Liver (tissue), 9 donors: ENCODE measurements around the gene MAP7D3. TPM values are rescaled to one million over a fixed set of nuclear protein-coding genes. Genes with fewer than 3 reads are reported as not detected.
"Not testable (repeated sequence)": the region's sequence is repeated elsewhere in the genome, so short reads cannot be mapped to it uniquely, and the experiment has no call there.

Experiments used
- DNase-seq: peaks from one replicate; pipeline ENCODE4 v3.0.0-alpha.2; 2017; ENCODE audit warnings: low spot score
- H3K27ac ChIP-seq, 2 donors: one replicate each; pipeline ENCODE4 v1.7.0; 2013; ENCODE audit warnings: inconsistent platforms in 2 of 2, low read length in 2 of 2, control low read depth in 1 of 2, low read depth in 1 of 2, mild to moderate bottlenecking in 1 of 2
- H3K27me3 ChIP-seq, 4 donors: one replicate each; pipeline versions ENCODE4 v1.6.1 to v1.7.0; 2013; ENCODE audit warnings: low read length in 3 of 4, inconsistent platforms in 1 of 4, mild to moderate bottlenecking in 1 of 4, moderate library complexity in 1 of 4; ENCODE audit not compliant: control insufficient read depth in 4 of 4, insufficient read depth in 4 of 4
- H3K36me3 ChIP-seq, 4 donors: one replicate each; pipeline versions ENCODE4 v1.6.1 to v1.7.0; 2013; ENCODE audit warnings: low read length in 3 of 4, mild to moderate bottlenecking in 3 of 4, low read depth in 1 of 4, moderate library complexity in 1 of 4; ENCODE audit not compliant: control insufficient read depth in 4 of 4, insufficient read depth in 3 of 4
- H3K4me1 ChIP-seq, 4 donors: one replicate each; pipeline versions ENCODE4 v1.6.1 to v1.7.0; 2013; ENCODE audit warnings: low read length in 3 of 4, mild to moderate bottlenecking in 3 of 4, moderate library complexity in 1 of 4; ENCODE audit not compliant: control insufficient read depth in 4 of 4, insufficient read depth in 4 of 4
- H3K4me3 ChIP-seq, 3 donors: one replicate each; pipeline versions ENCODE4 v1.6.1 to v1.7.0; 2013; ENCODE audit warnings: low read length in 3 of 3, control low read depth in 1 of 3, low read depth in 1 of 3, mild to moderate bottlenecking in 1 of 3
- H3K9ac ChIP-seq, 2 donors: one replicate each; pipeline ENCODE4 v1.7.0; 2013; ENCODE audit warnings: low read length in 2 of 2, mild to moderate bottlenecking in 2 of 2, moderate library complexity in 2 of 2, control low read depth in 1 of 2, low read depth in 1 of 2
- H3K9me3 ChIP-seq, 4 donors: one replicate each; pipeline versions ENCODE4 v1.6.1 to v1.7.0; 2013; ENCODE audit warnings: low read length in 3 of 4; ENCODE audit not compliant: control insufficient read depth in 4 of 4
- EGR1 ChIP-seq, 2 donors: IDR thresholded peaks; 2 replicates each; pipeline ENCODE4 v1.6.1; 2016 to 2018; ENCODE audit warnings: antibody characterized with exemption in 2 of 2, low read depth in 2 of 2
- HNF4A ChIP-seq, 2 donors: conservative IDR thresholded peaks; 2 replicates each; pipeline ENCODE4 v1.6.1; 2016; ENCODE audit warnings: antibody characterized with exemption in 2 of 2, mild to moderate bottlenecking in 2 of 2
- JUND ChIP-seq, 2 donors: IDR thresholded peaks; 2 replicates each; pipeline ENCODE4 v1.6.1; 2016; ENCODE audit warnings: antibody characterized with exemption in 2 of 2
- NR2F2 ChIP-seq: IDR thresholded peaks from 2 replicates; pipeline ENCODE4 v1.6.1; 2016; ENCODE audit warnings: antibody characterized with exemption
- RAD21 ChIP-seq, 2 donors: IDR thresholded peaks; 2 replicates each; pipeline ENCODE4 v1.6.1; 2016; ENCODE audit warnings: antibody characterized with exemption in 2 of 2, mild to moderate bottlenecking in 2 of 2
- RXRA ChIP-seq, 2 donors: IDR thresholded peaks; 2 replicates each; pipeline ENCODE4 v1.6.1; 2017 to 2018; ENCODE audit warnings: antibody characterized with exemption in 2 of 2, mild to moderate bottlenecking in 1 of 2
- SP1 ChIP-seq: IDR thresholded peaks from 2 replicates; pipeline ENCODE4 v1.6.1; 2018; ENCODE audit warnings: antibody characterized with exemption, mild to moderate bottlenecking
- WGBS: extraction: QIAGEN DNeasy Blood & Tissue Kit; methylation state at CpG from one replicate; pipeline ENCODE4 v1.1.7; 2013; 5-methylcytosine and 5-hydroxymethylcytosine counted together
- polyA plus RNA-seq, 2 donors: library from polyadenylated mRNA; stranded (reverse) in 1 of 2; unstranded in 1 of 2; fragments of 200-250 nt in 1 of 2; fragments of >200 nt in 1 of 2; fragmentation: Nextera tagmentation in 1 of 2; extraction: Ambion mirVana in 1 of 2; gene quantifications; one replicate each; pipeline versions ENCODE4 v1.2.1 to v1.2.3, GENCODE V29; 2013 to 2015
- total RNA-seq, 2 donors: library from RNA; depleted of rRNA; stranded (reverse); fragments of >200 nt; gene quantifications; one replicate each; pipeline ENCODE4 v1.2.3, GENCODE V29; 2014
- TF ChIP-seq, protein P1 (sequence below): IDR thresholded peaks from 2 replicates; pipeline ENCODE4 v1.6.1; 2016; ENCODE audit warnings: antibody characterized with exemption, mild to moderate bottlenecking
- TF ChIP-seq, protein P2 (sequence below): IDR thresholded peaks from 2 replicates; pipeline ENCODE4 v1.6.1; 2016; ENCODE audit warnings: antibody characterized with exemption
- TF ChIP-seq, protein P3 (sequence below): IDR thresholded peaks from 2 replicates; pipeline ENCODE4 v1.6.1; 2016; ENCODE audit warnings: antibody characterized with exemption
- TF ChIP-seq, protein P4 (sequence below): fragments of 150-350 bp; IDR thresholded peaks from 2 replicates; pipeline ENCODE4 v1.5.1; 2017; ENCODE audit warnings: improper control_type of control experiment, low read depth, low read length; ENCODE audit not compliant: missing input control
- donor health status: healthy.
- donor health status: healthy.
- donor health status: healthy.
- donor health status: healthy.
- donor health status: healthy.

MAP7D3 gene
- total and polyA plus RNA-seq, 4 donors, result 1.6 to 4.4 (median 3.1) TPM

DNA sequence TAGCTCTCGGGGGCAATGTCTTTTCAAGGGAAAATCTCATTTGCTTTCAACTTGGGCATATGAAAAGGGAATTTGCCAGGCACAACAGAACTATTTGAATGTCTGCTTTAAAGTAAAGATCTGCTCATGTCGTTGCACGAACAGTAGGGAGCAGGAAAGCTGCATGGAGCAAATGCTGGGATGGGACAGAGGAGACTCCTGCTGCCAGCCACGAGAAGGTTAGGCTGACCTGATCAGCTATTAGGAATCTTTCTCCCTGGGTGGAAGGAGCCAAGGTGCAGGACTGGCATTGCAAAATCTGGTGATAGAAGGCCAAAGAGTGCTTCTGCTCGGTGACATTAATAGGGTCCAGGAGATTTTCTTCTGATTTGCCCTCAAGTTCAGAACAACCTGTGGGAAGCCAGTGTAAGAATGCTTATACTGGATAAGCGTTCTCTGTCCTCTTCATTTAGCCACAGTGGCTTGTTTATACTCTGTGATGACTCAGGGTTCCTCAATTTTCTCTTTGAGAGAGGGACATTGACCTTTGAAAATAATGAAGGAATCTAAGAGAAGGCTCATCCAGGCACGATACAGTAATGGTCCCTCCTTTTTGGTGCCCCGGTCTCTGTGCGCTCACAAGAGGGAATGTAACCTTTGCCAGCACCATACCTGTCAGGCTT, 80.9 kb downstream of the MAP7D3 start:
- TF ChIP-seq, protein P1, sequence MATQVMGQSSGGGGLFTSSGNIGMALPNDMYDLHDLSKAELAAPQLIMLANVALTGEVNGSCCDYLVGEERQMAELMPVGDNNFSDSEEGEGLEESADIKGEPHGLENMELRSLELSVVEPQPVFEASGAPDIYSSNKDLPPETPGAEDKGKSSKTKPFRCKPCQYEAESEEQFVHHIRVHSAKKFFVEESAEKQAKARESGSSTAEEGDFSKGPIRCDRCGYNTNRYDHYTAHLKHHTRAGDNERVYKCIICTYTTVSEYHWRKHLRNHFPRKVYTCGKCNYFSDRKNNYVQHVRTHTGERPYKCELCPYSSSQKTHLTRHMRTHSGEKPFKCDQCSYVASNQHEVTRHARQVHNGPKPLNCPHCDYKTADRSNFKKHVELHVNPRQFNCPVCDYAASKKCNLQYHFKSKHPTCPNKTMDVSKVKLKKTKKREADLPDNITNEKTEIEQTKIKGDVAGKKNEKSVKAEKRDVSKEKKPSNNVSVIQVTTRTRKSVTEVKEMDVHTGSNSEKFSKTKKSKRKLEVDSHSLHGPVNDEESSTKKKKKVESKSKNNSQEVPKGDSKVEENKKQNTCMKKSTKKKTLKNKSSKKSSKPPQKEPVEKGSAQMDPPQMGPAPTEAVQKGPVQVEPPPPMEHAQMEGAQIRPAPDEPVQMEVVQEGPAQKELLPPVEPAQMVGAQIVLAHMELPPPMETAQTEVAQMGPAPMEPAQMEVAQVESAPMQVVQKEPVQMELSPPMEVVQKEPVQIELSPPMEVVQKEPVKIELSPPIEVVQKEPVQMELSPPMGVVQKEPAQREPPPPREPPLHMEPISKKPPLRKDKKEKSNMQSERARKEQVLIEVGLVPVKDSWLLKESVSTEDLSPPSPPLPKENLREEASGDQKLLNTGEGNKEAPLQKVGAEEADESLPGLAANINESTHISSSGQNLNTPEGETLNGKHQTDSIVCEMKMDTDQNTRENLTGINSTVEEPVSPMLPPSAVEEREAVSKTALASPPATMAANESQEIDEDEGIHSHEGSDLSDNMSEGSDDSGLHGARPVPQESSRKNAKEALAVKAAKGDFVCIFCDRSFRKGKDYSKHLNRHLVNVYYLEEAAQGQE, result no peak
- TF ChIP-seq JUND (IDR thresholded peaks at IDR 0.05), result no peak
- TF ChIP-seq EGR1 (IDR thresholded peaks at IDR 0.05; ENCODE audit: low read depth in 2 of 2), result no peak
- TF ChIP-seq, protein P2, sequence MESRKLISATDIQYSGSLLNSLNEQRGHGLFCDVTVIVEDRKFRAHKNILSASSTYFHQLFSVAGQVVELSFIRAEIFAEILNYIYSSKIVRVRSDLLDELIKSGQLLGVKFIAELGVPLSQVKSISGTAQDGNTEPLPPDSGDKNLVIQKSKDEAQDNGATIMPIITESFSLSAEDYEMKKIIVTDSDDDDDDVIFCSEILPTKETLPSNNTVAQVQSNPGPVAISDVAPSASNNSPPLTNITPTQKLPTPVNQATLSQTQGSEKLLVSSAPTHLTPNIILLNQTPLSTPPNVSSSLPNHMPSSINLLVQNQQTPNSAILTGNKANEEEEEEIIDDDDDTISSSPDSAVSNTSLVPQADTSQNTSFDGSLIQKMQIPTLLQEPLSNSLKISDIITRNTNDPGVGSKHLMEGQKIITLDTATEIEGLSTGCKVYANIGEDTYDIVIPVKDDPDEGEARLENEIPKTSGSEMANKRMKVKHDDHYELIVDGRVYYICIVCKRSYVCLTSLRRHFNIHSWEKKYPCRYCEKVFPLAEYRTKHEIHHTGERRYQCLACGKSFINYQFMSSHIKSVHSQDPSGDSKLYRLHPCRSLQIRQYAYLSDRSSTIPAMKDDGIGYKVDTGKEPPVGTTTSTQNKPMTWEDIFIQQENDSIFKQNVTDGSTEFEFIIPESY, result no peak
- TF ChIP-seq, protein P3, sequence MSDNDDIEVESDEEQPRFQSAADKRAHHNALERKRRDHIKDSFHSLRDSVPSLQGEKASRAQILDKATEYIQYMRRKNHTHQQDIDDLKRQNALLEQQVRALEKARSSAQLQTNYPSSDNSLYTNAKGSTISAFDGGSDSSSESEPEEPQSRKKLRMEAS, result no peak
- TF ChIP-seq, protein P4, sequence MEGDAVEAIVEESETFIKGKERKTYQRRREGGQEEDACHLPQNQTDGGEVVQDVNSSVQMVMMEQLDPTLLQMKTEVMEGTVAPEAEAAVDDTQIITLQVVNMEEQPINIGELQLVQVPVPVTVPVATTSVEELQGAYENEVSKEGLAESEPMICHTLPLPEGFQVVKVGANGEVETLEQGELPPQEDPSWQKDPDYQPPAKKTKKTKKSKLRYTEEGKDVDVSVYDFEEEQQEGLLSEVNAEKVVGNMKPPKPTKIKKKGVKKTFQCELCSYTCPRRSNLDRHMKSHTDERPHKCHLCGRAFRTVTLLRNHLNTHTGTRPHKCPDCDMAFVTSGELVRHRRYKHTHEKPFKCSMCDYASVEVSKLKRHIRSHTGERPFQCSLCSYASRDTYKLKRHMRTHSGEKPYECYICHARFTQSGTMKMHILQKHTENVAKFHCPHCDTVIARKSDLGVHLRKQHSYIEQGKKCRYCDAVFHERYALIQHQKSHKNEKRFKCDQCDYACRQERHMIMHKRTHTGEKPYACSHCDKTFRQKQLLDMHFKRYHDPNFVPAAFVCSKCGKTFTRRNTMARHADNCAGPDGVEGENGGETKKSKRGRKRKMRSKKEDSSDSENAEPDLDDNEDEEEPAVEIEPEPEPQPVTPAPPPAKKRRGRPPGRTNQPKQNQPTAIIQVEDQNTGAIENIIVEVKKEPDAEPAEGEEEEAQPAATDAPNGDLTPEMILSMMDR, result peak; percentile 48
- no peak for TF ChIP-seq HNF4A (conservative IDR thresholded peaks at IDR 0.05)
- peak; percentile 73 for TF ChIP-seq RAD21 (IDR thresholded peaks at IDR 0.05)
- no peak overlapping the region for H3K4me3 ChIP-seq
- H3K4me1 ChIP-seq, result peaks cover 0 to 10% (median 0%) of the 10 kb centered on the region in 4 donors
- H3K9ac ChIP-seq, result no peak overlapping the region
- no peaks in the 10 kb centered on the region for H3K9me3 ChIP-seq
- DNase-seq, result no peak
- 55% methylated on average over 9 of the region's 9 CpGs for WGBS
- H3K27ac ChIP-seq, result peak overlapping the region; percentile 38 to 59
- no peaks in the 10 kb centered on the region for H3K27me3 ChIP-seq
- H3K36me3 ChIP-seq, result no peaks in the 10 kb centered on the region

DNA sequence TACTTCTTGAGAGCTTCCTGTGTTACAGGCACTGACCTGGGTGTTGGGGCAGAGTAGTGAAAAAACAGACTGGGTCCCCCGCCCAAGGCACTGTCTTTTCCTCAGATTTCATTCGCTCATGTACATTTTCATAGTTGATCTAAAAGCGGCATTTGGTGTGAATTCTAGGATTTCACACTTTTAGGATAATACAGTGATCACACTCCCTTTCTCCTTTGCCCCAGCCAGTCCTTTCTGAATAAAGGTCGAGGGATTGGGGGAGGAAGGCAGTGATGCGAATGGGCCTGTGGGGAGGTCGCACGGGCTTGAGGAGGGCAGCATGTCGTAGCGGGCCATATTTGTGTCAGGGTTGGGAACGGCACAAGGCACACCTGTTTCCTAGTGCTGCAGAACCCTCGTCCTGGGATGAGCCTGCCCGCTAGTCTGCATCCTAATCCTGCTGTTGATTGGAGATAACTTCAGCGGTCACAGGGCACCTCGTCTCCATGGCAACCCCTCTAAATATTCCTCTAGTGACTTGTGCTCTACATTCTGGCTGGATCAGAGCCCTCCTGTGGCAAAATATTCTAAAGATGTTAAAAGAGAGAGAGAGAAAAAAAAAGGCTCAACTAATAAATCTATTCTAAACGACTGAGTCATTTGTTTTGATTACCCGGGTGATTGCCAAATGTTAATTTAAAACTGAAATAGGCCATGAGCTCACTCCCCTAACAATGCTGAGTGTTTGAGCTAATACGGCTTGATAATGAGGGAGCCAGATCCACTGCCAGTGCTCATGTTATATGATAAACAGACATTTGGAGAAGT, 82.1 kb downstream of the MAP7D3 start:
- no peaks in the 10 kb centered on the region for H3K36me3 ChIP-seq
- H3K27me3 ChIP-seq, result no peaks in the 10 kb centered on the region
- H3K9ac ChIP-seq, result no peak overlapping the region
- DNase-seq, result no peak
- H3K9me3 ChIP-seq, result no peaks in the 10 kb centered on the region
- H3K4me3 ChIP-seq, result no peak overlapping the region
- peaks cover 0 to 10% (median 0%) of the 10 kb centered on the region in 4 donors for H3K4me1 ChIP-seq
- WGBS, result 35% methylated on average over 17 of the region's 17 CpGs
- peak overlapping the region; percentile 38 to 64 for H3K27ac ChIP-seq
- peak in 1 of 2 donors; percentile 5 for TF ChIP-seq HNF4A (conservative IDR thresholded peaks at IDR 0.05)
- TF ChIP-seq JUND (IDR thresholded peaks at IDR 0.05), result no peak
- TF ChIP-seq NR2F2, result peak; percentile 29
- TF ChIP-seq EGR1 (IDR thresholded peaks at IDR 0.05; ENCODE audit: low read depth in 2 of 2), result no peak
- peak; percentile 30 to 49 for TF ChIP-seq RXRA (IDR thresholded peaks at IDR 0.05)
- TF ChIP-seq SP1, result peak; percentile 47
- peak in 1 of 2 donors; percentile 28 for TF ChIP-seq RAD21 (IDR thresholded peaks at IDR 0.05)

DNA sequence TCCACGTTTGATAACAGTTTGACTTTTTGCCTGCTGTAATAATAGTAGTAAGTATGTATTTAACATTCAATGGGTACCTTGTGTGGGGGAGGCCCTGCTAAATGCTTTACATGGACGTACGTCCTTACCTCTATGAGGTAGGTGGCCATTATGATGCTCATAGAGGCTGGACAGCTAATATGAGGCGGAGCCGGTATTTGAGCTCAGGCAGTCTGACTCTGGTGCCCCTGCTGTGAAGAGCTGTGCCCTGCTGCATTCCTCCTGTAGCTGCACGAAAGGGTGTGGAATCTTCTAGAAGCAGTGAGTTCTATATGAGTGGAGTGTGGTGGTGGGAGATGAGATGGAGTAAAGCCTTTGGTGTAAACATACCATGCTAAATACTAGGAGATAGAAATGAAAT, 83.2 kb downstream of the MAP7D3 start:
- not testable (repeated sequence) for H3K36me3 ChIP-seq, H3K4me3 ChIP-seq, DNase-seq, H3K27me3 ChIP-seq, H3K27ac ChIP-seq, H3K9me3 ChIP-seq, H3K9ac ChIP-seq
- peaks cover 0 to 10% (median 0%) of the 10 kb centered on the region in 4 donors for H3K4me1 ChIP-seq
- 85% methylated on average over 6 of the region's 6 CpGs for WGBS
